Measurements from ENCODE around the gene DOK1.

Gene DOK1

DNA sequence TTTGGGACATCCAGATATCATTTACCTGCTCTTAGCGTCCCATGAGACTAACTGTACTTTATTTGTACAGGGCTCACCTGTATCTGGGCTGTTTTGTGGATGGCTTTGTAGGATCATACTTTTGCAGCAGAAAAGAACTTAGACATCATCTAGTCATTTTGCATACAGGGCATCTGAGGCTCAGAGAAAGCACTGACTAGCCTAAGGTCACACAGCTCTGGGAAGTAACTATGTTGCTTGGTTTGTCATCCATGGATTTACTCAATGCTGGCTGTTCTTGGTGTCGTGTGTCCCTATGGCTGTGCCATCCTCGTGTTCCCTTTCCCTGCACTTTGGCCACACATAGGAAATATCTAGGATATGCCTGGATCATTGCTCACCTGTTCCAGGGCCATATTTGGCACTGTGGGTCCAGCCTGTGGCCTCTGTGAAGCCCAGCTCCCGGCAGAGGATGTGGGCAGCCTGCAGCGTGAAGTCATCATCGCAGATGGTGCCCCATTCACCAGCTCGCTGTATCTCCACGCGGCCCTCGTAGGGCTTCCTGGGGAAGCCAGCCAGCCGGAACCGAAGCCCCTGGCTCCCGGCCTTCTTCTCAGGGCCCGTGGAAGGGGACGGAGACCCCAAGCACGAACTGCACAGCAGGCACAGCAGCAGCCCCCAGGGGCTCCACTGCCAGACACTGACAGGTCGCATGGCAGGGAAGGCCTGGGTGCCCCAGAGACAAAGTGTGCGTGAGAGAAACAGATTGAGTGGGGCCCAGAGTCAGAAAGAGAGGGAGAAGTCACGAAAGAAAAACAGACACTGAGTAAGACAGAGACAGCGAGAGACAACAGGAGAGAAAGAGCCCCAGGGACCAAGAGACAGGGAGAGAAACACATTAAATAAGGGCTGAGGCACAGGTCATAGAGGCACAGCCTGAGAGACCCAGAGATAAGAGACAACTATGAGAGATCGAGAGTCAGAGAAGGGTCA, 2.3 kb upstream of the DOK1 start:
- no peak for DNase-seq (ENCODE audit: extremely low read depth, low read depth)

DNA sequence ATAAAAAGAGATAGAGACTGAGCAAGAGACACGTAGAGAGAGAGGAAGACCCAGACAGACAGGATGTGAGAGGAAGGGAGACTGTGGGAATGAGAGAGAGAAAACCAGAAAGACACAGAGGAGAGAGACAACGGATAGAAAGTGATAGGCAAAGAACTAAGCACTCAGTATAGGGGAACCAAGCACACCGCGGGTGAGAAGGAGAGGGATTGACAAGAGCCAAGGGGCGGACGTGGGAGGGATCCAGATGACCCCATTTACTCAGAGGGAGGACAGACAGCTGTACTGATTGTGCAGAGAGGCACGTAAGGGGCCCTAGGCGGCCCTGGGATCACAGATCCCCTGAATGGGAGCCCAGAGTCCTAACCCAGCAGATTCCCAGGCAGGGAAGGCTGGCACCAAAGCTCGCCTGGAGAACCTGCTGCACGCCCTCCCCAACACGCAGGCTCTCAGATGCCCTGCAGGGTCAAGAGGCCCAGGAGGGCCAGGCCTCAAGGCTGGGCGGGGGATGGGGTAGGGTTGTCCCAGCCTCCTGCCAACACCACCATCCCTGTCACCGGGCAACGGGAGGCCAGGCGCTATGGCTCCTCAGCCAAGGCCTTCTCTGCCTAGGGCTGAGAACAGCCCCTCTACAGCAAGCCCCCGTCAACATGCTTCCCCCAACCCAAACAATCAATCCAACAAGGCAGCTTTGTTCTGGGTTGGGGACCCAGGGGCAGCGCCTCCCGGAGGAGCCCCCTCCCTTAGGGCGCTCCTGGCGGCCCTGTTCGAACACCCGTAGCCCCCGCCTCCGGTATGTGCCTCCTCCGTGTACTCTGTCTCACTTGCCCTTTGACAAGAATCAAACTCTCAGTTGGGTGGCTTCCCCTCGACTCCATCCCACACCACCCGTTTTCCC, 1.4 kb upstream of the DOK1 start:
- DNase-seq (ENCODE audit: extremely low read depth, low read depth), result no peak
- no peak for TF ChIP-seq CTCF (IDR thresholded peaks at IDR 0.05; ENCODE audit: low read depth, low read length)

More for the DNA sequence above, 2.3 kb upstream of the DOK1 start:
- TF ChIP-seq CTCF (IDR thresholded peaks at IDR 0.05; ENCODE audit: low read depth, low read length), result no peak

GRCh38 chr2:74554820-74555531, 456 bp downstream of the DOK1 start:
- no peak for DNase-seq (ENCODE audit: extremely low read depth, low read depth)
- TF ChIP-seq CTCF (IDR thresholded peaks at IDR 0.05; ENCODE audit: low read depth, low read length), result no peak

GRCh38 chr2:74555610-74556103, 1.1 kb downstream of the DOK1 start:
- no peak for DNase-seq (ENCODE audit: extremely low read depth, low read depth)
- TF ChIP-seq CTCF (IDR thresholded peaks at IDR 0.05; ENCODE audit: low read depth, low read length), result no peak

- no peak for DNase-seq (ENCODE audit: extremely low read depth, low read depth)
- TF ChIP-seq CTCF (IDR thresholded peaks at IDR 0.05; ENCODE audit: low read depth, low read length), result no peak
Measured at GRCh38 chr2:74556159-74556558, 1.6 kb downstream of the DOK1 start.

DNA sequence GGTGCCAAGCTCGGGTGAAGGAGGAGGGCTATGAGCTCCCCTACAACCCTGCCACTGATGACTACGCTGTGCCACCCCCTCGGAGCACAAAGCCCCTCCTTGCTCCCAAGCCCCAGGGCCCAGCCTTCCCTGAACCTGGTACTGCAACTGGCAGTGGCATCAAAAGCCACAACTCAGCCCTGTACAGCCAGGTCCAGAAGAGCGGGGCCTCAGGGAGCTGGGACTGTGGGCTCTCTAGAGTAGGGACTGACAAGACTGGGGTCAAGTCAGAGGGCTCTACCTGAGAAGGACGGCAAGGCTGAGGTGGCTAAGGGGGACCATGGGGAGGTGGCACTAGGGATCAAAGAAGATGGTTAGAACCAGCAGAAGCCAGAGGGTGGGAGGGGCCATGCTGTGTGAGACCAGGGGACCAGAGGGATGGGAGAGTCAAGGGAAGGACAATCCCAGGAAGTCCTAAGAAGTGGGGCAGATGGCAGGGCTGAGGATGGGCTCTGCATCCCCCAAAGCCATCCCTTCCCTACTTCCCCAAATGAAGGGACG, 2.4 kb downstream of the DOK1 start:
- TF ChIP-seq CTCF (IDR thresholded peaks at IDR 0.05; ENCODE audit: low read depth, low read length), result no peak

More for the DNA sequence above, 2.4 kb downstream of the DOK1 start:
- DNase-seq (ENCODE audit: extremely low read depth, low read depth), result no peak

All from AG09319 (cell line).